ENCODE measurements around the gene PPM1H.

PPM1H gene

DNA sequence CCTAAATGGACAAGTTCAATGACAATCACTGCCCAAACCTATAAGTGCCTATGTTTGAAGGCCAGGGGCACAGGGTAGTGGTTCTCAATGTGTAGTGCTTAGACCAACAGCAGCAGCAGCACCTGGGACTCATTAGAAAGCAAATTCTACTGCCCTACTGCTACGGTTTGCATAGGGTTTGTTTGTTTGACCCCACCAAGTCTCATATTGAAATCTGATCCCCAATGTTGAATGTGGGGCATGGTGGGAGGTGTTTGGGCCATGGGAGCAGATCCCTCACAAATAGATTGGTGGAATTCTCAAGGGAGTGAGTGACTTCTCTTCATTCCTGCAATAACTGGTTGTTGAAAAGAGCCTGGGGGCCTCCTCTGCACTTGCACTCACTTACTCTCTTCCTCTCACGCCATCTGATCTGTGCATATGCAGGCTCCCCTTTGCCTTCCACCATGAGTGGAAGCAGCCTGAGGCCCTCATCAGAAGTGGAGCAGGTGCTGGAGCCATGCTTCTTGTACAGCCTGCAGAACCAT, 39.5 kb downstream of the PPM1H start:
- no peak overlapping the region for H3K9ac ChIP-seq (ENCODE audit: low read length)
- H3K9me3 ChIP-seq (ENCODE audit: insufficient read depth, low read length), result no peaks in the 10 kb centered on the region
- no peak overlapping the region for H3K4me3 ChIP-seq (ENCODE audit: low read length)
- H3K27ac ChIP-seq (ENCODE audit: low read length), result no peak overlapping the region
- no peaks in the 10 kb centered on the region for H3K79me2 ChIP-seq (ENCODE audit: low read length)
- no peaks in the 10 kb centered on the region for H3K27me3 ChIP-seq (ENCODE audit: low read depth, low read length)
- no peak overlapping the region for H3K4me2 ChIP-seq (ENCODE audit: low read length)
- TF ChIP-seq, protein P1, sequence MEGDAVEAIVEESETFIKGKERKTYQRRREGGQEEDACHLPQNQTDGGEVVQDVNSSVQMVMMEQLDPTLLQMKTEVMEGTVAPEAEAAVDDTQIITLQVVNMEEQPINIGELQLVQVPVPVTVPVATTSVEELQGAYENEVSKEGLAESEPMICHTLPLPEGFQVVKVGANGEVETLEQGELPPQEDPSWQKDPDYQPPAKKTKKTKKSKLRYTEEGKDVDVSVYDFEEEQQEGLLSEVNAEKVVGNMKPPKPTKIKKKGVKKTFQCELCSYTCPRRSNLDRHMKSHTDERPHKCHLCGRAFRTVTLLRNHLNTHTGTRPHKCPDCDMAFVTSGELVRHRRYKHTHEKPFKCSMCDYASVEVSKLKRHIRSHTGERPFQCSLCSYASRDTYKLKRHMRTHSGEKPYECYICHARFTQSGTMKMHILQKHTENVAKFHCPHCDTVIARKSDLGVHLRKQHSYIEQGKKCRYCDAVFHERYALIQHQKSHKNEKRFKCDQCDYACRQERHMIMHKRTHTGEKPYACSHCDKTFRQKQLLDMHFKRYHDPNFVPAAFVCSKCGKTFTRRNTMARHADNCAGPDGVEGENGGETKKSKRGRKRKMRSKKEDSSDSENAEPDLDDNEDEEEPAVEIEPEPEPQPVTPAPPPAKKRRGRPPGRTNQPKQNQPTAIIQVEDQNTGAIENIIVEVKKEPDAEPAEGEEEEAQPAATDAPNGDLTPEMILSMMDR (IDR thresholded peaks at IDR 0.05; ENCODE audit: low read depth, low read length), result no peak
- no peak for TF ChIP-seq EZH2phosphoT487 (IDR thresholded peaks at IDR 0.05; ENCODE audit: low read depth)
- no peaks in the 10 kb centered on the region for H3K36me3 ChIP-seq (replicated peaks; ENCODE audit: low read depth, low read length)
- no peaks in the 10 kb centered on the region for H4K20me1 ChIP-seq (ENCODE audit: insufficient read depth, low read length)
- H2AFZ ChIP-seq (ENCODE audit: low read depth, low read length), result no peak overlapping the region
- peaks cover 10% of the 10 kb centered on the region for H3K4me1 ChIP-seq (ENCODE audit: low read length)

DNA sequence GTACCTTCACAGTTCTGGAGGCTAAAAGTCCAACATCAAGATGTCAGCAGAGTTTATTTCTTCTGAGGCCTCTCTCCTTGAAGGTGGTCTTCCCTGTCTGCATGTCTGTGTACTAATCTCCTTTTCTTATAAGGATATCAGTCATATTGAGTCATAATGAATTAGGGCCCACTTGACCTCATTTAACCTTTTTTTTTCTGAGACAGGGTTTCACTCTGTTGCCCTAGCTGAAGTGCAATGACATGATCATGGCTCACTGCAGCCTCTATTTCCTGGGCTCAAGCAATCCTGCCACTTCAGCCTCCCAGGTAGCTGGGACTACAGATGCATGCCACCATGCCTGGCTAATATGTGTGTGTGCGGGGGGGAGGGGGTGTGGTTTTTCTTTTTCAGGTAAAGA, 41.7 kb downstream of the PPM1H start:
- no peaks in the 10 kb centered on the region for H3K9me3 ChIP-seq (ENCODE audit: insufficient read depth, low read length)
- no peak overlapping the region for H3K27ac ChIP-seq (ENCODE audit: low read length)
- no peak overlapping the region for H2AFZ ChIP-seq (ENCODE audit: low read depth, low read length)
- no peaks in the 10 kb centered on the region for H4K20me1 ChIP-seq (ENCODE audit: insufficient read depth, low read length)
- H3K4me1 ChIP-seq (ENCODE audit: low read length), result peaks cover 4% of the 10 kb centered on the region
- H3K9ac ChIP-seq (ENCODE audit: low read length), result no peak overlapping the region
- TF ChIP-seq, protein P1 (IDR thresholded peaks at IDR 0.05; ENCODE audit: low read depth, low read length), result no peak
- no peaks in the 10 kb centered on the region for H3K36me3 ChIP-seq (replicated peaks; ENCODE audit: low read depth, low read length)
- no peaks in the 10 kb centered on the region for H3K27me3 ChIP-seq (ENCODE audit: low read depth, low read length)
- H3K4me2 ChIP-seq (ENCODE audit: low read length), result no peak overlapping the region
- no peaks in the 10 kb centered on the region for H3K79me2 ChIP-seq (ENCODE audit: low read length)
- no peak overlapping the region for H3K4me3 ChIP-seq (ENCODE audit: low read length)

DNA sequence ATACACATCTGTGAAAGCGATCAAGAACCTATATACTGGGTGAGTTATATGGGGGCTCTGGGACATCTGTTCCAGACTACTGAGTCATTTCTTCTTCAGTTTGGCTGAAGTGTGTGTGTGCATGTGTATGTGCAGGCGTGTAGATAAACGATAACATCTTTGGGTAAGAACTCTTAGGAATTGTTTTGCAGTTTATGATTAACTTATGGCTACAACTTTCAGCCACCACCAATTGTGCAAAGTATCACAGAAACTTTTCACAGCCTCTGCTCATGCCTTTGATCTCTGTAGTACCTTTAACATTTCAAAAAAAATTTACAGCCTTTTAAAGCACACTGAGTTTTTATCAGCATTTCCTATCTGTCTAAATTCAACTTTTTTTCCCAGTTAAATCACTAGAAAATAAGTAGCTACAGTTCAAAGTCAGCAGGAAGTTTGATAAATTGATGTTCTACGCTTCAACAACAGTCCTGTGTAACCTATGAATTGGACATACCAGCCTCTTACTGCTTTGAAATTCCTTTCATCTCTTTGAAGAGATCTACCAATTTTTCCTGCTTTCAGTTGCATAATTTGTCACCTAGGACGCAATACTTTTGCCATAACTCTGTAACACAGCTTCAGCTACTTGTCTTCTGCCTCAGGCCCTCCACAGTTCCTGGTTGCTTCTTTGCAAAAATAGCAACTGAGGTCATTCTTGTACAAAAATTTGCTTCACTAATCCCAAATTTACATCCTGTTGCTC, 43.0 kb downstream of the PPM1H start:
- Histone ChIP-seq H4K20me1 (ENCODE audit: insufficient read depth, low read length) (no peaks in the 10 kb centered on the region), H3K4me2 (ENCODE audit: low read length) (no peak overlapping the region)

DNA sequence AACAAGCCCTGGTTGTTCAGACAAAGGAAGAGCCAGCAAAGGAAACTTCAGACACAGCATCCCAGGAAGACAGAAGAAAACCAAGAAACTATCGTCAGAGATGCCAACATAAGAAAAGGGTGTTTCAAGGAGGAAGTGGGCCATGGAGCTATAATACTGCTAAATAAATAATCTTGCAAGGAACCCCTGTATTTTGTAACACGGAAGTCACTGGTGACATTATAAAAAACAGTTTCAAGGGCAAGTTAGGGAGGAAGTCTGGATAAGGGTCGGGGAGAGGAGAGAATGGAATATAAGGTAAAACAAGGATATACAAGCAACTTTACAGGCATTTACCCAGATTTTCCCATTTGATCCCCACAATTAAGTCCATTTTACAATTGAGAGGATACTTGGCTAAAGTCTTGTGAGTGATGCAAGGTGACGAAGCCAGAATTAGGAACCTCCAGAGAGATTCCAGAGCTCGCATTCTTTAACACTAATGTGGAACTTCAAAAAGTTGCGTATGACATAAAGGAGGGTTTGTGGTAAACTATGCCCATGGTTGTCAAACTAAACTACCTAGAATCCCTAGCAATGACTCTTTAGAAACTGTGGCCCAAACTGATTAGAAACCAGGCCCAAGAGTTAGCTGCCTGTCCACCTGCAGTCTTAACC, 46.4 kb downstream of the PPM1H start:
- no peak overlapping the region for H3K4me2 ChIP-seq (ENCODE audit: low read length)
- no peak overlapping the region for H3K9ac ChIP-seq (ENCODE audit: low read length)
- peaks cover 8% of the 10 kb centered on the region for H3K4me1 ChIP-seq (ENCODE audit: low read length)
- H3K27ac ChIP-seq (ENCODE audit: low read length), result no peak overlapping the region
- H3K9me3 ChIP-seq (ENCODE audit: insufficient read depth, low read length), result no peaks in the 10 kb centered on the region
- no peak overlapping the region for H3K4me3 ChIP-seq (ENCODE audit: low read length)
- H3K27me3 ChIP-seq (ENCODE audit: low read depth, low read length), result no peaks in the 10 kb centered on the region; the same call in 1 of the 2 replicates
- H3K79me2 ChIP-seq (ENCODE audit: low read length), result no peaks in the 10 kb centered on the region
- H3K36me3 ChIP-seq (replicated peaks; ENCODE audit: low read depth, low read length), result no peaks in the 10 kb centered on the region
- no peaks in the 10 kb centered on the region for H4K20me1 ChIP-seq (ENCODE audit: insufficient read depth, low read length)
- no peak for TF ChIP-seq EZH2phosphoT487 (IDR thresholded peaks at IDR 0.05; ENCODE audit: low read depth)
- TF ChIP-seq, protein P1 (IDR thresholded peaks at IDR 0.05; ENCODE audit: low read depth, low read length), result no peak
- no peak overlapping the region for H2AFZ ChIP-seq (ENCODE audit: low read depth, low read length)

More for the DNA sequence above, 43.0 kb downstream of the PPM1H start:
- H3K36me3 ChIP-seq (replicated peaks; ENCODE audit: low read depth, low read length), result no peaks in the 10 kb centered on the region
- no peaks in the 10 kb centered on the region for H3K9me3 ChIP-seq (ENCODE audit: insufficient read depth, low read length)
- H3K79me2 ChIP-seq (ENCODE audit: low read length), result no peaks in the 10 kb centered on the region
- 0 out of 2 replicates have a peak, but pooled peaks cover under 1% of the 10 kb centered on the region for H3K4me1 ChIP-seq (ENCODE audit: low read length)
- no peaks in the 10 kb centered on the region for H3K27me3 ChIP-seq (ENCODE audit: low read depth, low read length)
- H3K9ac ChIP-seq (ENCODE audit: low read length), result no peak overlapping the region
- no peak overlapping the region for H3K27ac ChIP-seq (ENCODE audit: low read length)
- TF ChIP-seq EZH2phosphoT487 (IDR thresholded peaks at IDR 0.05; ENCODE audit: low read depth), result no peak
- TF ChIP-seq, protein P1 (IDR thresholded peaks at IDR 0.05; ENCODE audit: low read depth, low read length), result no peak
- H3K4me3 ChIP-seq (ENCODE audit: low read length), result no peak overlapping the region
- no peak overlapping the region for H2AFZ ChIP-seq (ENCODE audit: low read depth, low read length)

Data from OCI-LY3 (cell line).